RWPE1 (cell line): Measurements from ENCODE around the gene PLPP7.

Experiments used
- CTCF ChIA-PET: fragments of 350-600 bp; sonication (Branson Sonifier 250); formaldehyde crosslinking; extraction: SDS; loops from one replicate; lab custom pipeline; 2021; lab: Yijun Ruan, JAX
- POLR2A ChIA-PET: fragments of 400-600 bp; formaldehyde crosslinking; extraction: SDS; loops from one replicate; lab custom pipeline; 2020; ENCODE audit warnings: antibody characterized with exemption; ENCODE audit not compliant: low non-redundant PET; lab: Yijun Ruan, JAX
- DNase-seq: peaks from one replicate; pipeline ENCODE4 v3.0.0; 2012; ENCODE audit warnings: low spot score
- H3K27ac ChIP-seq: fragments of 450-650 bp; 2 replicates; pipeline ENCODE4 v1.5.1; 2017
- CTCF ChIP-seq: fragments of 450-650 bp; conservative IDR thresholded peaks from 2 replicates; pipeline ENCODE4 v1.5.1; 2017; ENCODE audit warnings: low read depth, mild to moderate bottlenecking

Gene PLPP7

GRCh38 chr9:131296906-131297500, 7.5 kb downstream of the PLPP7 start:
- POLR2A ChIA-PET = interaction anchor here (0.6 kb wide), 1 partner anchor 9 kb away, joined by 4 read pairs; no protein-coding TSS in a partner anchor
- no peak overlapping the region for H3K27ac ChIP-seq
- CTCF ChIA-PET = no interaction called here
- DNase-seq = no peak
- no peak for TF ChIP-seq CTCF

GRCh38 chr9:131297903-131298302, 8.4 kb downstream of the PLPP7 start:
- CTCF ChIA-PET = interaction anchor here (0.9 kb wide), 1 partner anchor 11 kb away, joined by 3 read pairs; no protein-coding TSS in a partner anchor
- H3K27ac ChIP-seq = no peak overlapping the region
- TF ChIP-seq CTCF = no peak
- POLR2A ChIA-PET = no interaction called here
- DNase-seq = no peak

GRCh38 chr9:131298341-131298740, 8.8 kb downstream of the PLPP7 start:
- H3K27ac ChIP-seq = no peak overlapping the region
- DNase-seq = no peak
- CTCF ChIA-PET = interaction anchor here (0.9 kb wide), 1 partner anchor 11 kb away, joined by 3 read pairs; no protein-coding TSS in a partner anchor
- POLR2A ChIA-PET = no interaction called here
- TF ChIP-seq CTCF = no peak

- no peak for TF ChIP-seq CTCF
- no peak overlapping the region for H3K27ac ChIP-seq
- ChIA-PET CTCF (no interaction called here), POLR2A (no interaction called here)
- DNase-seq = no peak
These were observed 9.3 kb downstream of the PLPP7 start for GRCh38 chr9:131298816-131299215.

- no peak for DNase-seq
- no peak for TF ChIP-seq CTCF
- H3K27ac ChIP-seq = no peak overlapping the region
- ChIA-PET CTCF (no interaction called here), POLR2A (no interaction called here)
These were observed 9.9 kb downstream of the PLPP7 start for GRCh38 chr9:131299346-131299960.

- ChIA-PET POLR2A (no interaction called here), CTCF (interaction anchor here (0.5 to 0.6 kb wide), 2 partner anchors 22 to 120 kb away, joined by 3 to 5 read pairs; no protein-coding TSS in a partner anchor)
- H3K27ac ChIP-seq = no peak overlapping the region
- DNase-seq = no peak
- no peak for TF ChIP-seq CTCF
These were observed 10.4 kb downstream of the PLPP7 start for GRCh38 chr9:131299961-131300347.
